HG03159 (cell line): ENCODE results near the gene SUN1.
A peak's percentile ranks its signal among the peaks of the same experiment; 100 is the strongest.
"Not testable (repeated sequence)": the region's sequence is repeated elsewhere in the genome, so short reads cannot be mapped to it uniquely, and the experiment has no call there.

ENCODE experiments used
- ATAC-seq: cut with Tn5 transposase; IDR thresholded peaks from one replicate; pipeline ENCODE4 v1.9.1; 2021; ENCODE audit warnings: mild to moderate bottlenecking, moderate library complexity; ENCODE audit not compliant: unreplicated experiment

The SUN1 gene, protein sequence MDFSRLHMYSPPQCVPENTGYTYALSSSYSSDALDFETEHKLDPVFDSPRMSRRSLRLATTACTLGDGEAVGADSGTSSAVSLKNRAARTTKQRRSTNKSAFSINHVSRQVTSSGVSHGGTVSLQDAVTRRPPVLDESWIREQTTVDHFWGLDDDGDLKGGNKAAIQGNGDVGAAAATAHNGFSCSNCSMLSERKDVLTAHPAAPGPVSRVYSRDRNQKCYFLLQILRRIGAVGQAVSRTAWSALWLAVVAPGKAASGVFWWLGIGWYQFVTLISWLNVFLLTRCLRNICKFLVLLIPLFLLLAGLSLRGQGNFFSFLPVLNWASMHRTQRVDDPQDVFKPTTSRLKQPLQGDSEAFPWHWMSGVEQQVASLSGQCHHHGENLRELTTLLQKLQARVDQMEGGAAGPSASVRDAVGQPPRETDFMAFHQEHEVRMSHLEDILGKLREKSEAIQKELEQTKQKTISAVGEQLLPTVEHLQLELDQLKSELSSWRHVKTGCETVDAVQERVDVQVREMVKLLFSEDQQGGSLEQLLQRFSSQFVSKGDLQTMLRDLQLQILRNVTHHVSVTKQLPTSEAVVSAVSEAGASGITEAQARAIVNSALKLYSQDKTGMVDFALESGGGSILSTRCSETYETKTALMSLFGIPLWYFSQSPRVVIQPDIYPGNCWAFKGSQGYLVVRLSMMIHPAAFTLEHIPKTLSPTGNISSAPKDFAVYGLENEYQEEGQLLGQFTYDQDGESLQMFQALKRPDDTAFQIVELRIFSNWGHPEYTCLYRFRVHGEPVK

DNA sequence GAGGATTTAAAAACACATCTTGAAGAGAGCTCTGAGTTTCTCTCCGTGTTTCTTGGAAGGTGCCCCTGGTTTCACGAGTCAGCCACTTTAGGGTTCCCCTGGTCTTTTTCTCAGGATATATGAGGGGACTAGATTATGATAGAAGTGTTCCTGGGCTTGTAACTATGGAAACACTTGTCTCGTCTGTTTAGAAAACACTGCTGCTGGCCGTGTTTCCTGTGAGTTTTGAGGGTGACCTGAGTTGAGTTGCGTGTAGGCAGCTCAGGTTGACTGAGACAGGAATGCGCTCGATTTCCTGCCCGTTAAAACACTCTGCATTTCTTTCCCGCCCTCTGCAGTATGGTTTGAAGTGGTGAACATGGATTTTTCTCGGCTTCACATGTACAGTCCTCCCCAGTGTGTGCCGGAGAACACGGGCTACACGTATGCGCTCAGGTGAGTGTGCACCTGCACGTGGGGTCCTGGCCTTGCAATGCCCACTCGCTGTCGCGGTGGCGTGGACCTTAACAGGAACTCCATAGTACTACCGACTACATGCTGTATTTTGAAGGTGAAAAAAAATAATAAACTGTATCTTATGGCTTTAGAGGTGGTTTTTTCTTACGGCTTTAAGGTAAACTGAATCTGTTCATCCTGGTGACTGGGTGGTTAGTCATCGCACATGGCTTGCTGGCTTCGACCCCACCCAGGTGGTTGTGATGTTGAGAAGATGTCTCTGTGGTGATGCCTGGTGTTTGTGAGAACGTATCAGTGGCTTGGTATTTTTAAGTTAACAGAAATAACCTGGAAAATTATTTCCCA is at the start of gene SUN1:
Gene SUN1, plus strand, starts transcription at position 310 of the 801 bp plus-strand sequence. Its CDS starts 49 bp downstream, at position 359.
- peak; percentile 54 for ATAC-seq

DNA sequence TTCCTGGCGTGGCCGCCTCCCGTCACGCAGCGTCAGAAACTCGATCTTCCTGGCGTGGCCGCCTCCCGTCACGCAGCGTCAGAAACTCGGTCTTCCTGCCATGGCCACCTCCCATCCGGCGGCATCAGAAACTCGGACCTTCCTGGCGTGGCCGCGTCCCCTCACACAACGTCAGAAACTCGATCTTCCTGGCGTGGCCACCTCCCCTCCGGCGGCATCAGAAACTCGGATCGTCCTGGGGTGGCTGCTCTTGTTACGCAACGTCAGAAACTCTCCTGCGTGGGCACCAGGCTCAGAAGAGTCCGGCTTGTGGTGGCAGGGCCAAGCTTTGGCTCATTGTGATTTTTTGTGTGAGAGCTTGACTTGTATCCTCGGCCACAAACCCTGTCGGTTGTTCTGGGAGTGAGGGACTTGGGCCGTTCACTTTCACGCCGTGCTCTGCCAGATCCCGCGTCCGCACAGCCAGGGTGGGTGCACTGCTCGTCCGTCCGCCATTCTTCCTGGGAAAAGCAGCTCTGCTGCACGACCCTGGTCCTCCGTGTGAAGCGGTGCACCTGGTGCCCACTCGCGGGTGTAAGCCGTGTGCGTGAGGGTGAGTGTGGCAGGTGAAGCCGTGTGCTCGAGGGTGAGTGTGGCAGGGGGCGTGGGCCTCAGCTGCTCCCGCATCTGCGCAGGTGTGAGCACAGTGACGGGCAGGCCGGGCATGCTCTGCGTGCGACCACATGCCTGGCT is 49.4 kb upstream of the SUN1 start:
- ATAC-seq: no peak

DNA sequence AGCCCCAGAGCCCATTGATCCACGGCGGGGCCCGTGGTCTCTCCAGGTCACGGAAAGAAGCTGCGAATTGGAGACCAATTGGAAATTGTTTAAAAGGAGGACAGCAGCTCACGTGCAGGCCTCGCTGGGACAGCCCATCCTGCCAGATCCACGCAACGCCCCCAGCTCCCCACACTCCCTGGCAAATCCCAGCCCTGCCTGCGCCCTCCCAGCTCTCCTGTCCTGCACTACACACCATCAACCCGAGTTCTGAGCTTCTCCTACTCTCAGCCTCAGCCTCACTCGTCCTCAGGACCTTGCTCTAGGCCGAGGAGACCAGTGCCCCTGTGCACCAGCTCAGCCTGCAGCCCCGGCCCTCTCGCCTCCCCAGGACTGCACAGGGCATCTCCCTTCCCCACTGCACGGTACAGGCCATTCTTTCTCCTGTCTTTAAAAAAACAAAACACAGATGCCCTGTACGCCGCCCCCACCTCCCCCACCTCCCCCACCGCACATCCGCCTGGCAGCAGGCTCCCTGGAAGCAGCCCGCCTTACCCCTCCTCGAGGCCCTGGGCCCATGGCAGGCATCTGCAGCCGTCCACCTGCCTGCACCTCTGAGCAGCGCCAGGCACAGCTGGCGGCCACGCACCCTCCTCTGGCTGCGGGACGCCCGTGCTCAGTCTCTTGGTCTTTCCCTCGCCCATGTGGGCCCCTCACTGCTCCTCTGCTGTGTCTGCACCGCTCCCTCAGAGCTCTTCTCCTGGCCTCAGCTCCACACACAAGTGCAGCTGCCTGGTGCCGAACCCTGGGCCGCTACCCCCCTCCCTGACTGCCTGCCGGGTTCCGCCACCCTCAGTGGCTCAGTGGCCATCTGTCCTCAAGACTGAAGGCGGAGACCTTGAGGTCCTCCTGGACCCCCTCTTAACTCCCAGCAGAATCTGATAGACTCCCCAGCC is 48.5 kb upstream of the SUN1 start:
- ATAC-seq: no peak

DNA sequence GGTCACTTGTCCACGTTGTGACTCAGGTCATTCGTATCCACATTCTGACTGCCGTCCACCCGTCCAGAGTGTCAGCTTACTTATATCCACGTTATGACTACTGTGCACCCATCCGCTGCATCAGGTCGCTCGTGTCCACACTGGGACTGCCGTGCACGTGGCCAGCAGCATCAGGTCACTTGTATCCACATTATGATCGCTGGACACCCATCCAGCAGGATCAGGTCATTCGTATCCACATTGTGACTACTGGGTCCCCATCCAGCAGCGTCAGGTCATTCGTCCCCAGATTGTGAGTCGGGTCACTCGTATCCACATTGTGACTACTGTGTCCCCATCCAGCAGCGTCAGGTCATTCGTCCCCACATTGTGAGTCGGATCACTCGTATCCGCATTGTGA is 47.3 kb upstream of the SUN1 start:
- no peak for ATAC-seq

DNA sequence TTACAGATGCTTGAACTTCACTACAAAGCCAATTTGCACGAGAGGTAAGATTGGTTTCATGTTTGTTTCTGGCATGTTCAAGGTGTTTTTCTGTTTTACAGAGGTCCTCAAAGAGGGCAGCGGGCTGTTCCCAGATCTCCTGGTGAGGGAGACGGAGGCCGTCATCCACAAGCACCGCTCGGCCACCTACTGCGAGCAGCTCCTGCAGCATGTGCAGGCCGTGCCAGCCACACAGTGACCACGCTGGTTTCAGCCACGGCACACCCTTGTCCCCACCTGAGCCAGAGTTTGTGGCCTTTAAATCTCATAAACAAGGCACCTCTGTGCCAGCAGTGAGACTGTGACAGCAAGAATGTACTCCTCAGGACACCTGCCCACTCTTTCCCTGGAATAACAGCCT is 46.9 kb upstream of the SUN1 start:
- ATAC-seq: no peak

DNA sequence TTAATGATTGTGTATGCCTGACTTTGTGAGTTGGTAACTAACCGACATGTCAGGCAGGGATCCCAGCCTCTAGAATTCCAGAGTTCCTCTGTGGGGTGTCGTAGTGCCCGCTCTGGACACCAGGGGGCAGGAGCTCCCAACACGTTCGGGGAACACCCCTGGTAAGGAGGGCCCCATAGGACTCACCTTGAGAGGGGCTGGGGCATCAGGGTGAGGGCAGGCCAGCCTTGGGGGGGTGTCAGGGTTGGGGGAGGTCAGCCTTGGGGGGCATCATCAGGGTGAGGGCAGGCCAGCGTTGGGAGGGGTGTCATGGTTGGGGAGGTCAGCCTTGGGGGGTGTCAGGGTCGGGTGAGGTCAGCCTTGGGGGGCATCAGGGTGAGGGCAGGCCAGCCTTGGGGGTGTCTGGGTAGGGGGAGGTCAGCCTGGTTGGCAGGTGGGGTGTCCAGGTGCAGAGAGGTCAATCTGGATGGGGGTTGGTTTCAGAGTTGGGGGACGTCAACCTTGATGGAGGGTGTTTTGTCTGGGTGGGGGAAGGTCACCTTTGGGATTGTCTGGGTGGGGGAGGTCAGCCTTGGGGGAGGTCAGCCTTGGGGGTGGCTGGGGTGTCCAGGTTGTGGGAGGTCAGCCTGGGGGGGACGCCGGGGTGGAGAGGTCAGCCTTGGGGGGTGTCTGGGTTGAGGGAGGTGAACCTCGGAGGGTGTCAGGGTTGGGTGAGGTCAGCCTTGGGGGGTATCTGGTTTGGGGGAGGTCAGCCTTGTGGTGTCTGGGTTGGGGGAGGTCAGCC is 45.6 kb upstream of the SUN1 start:
- no peak for ATAC-seq

DNA sequence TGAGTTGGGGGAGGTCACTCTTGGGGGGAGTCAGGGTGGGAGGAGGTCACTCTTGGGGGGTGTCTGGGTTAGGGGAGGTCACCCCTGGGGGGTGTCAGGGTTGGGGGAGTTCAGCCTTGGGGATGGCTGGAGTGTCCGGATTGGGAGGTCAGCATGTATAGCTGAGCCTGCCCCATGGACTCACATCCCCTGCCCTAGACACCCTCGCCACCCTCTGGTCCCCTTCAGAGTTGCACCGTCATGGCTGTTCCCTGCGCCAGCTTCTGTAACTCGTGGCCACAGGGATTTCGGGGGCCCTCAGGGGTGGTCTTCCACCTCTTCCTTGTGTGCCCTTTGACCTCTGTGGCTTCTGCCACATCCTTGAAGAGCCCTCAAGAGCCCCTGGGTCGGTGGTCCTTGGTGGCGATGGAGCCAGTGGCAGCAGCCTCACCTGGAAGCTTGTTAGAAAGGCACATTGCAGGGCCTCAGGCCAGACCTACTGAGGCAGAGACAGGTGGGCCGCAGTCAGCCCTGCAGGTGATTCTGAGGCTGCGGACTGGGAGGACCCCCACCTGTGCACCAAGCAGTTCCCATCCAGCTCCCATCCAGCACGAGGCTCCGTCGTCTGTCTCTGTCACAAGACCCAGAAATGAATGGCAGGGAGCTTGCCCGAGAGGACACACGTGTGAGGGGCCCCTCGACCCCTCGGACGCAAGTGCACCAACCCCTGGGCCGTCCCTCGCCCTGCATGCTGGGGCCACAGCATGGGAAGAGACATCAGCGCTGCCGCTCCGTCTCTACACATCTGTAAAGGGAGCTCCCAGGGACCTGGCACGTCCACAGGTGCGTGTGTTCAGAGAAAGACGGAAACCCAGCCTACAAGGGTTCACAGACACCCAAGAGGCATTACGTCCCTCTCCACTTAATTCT is 44.7 kb upstream of the SUN1 start:
- ATAC-seq: no peak

DNA sequence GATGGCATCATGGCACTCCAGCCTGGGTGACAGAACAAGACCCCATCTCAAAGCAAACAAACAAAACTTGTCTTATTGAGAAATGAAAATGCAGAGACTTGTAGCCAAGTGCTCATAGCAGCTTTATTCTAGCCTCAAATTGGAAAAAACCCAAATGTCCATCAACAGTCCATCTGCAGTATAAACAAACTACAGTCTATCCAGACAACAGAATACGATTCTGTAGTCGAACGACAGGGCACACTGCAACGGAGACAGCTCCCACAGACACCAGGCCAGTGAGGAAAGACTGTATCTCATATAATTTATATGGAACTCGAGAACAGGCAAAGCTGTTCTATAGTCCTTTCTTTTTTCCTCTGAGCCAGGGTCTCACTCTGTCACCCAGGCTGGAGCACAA is 40.8 kb upstream of the SUN1 start:
- ATAC-seq: no peak

DNA sequence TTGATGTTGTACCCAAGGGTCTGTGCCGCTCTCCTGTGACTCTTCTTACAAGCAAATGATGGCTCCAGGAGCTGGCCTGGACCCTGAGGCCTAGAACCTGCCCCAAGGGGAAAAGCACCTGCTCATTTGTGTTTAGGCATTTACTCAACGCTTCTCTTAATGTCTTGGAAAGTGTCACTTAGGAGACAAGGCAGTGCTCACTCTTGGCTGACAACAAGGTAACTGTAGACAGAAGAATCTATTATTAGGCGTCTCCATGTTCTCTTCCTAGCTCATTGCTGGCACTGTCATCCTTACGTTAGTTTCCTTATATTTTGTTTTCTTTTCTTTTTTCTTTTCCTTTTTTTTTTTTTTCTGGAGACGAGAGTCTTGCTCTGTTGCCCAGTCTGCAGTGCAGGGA is 38.1 kb upstream of the SUN1 start:
- no peak for ATAC-seq

DNA sequence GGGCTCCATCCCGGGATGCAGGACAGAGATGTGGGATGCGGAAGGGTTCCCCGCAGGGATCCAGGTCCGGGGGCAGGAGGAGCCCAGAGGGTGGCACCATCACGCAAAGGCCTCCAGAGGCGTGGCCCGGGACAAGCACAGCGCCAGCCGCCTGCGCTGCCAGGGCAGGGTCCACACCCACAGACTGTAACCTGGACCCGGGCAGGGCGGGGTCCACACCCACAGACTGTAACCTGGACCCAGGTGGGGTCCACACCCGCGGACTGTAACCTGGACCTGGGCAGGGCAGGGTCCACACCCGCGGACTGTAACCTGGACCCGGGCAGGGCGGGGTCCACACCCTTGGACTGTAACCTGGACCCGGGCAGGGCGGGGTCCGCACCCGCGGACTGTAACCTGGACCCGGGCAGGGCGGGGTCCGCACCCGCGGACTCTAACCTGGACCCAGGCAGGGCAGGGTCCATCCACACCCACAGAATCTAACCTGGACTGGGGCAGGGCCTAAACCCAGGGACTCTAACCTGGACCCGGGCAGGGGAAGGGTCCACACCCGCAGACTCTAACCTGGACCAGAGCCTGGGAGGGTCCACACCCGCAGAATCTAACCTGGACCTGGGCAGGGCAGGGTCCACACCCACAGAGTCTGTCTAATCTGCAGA is 37.5 kb upstream of the SUN1 start:
- no peak for ATAC-seq

DNA sequence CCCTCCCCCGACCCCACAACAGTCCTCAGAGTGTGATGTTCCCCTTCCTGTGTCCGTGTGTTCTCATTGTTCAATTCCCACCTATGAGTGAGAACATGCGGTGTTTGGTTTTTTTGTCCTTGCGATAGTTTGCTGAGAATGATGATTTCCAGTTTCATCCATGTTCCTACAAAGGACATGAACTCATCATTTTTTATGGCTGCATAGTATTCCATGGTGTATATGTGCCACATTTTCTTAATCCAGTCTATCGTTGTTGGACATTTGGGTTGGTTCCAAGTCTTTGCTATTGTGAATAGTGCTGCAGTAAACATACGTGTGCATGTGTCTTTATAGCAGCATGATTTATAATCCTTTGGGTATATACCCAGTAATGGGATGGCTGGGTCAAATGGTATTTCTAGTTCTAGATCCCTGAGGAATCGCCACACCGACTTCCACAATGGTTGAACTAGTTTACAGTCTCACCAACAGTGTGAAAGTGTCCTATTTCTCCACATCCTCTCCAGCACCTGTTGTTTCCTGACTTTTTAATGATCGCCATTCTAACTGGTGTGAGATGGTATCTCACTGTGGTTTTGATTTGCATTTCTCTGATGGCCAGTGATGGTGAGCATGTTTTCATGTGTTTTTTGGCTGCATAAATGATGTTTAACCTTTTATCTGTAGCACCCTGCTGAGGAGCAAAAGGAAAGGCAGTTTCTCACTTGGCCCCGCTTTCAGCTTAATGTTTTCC is 35.7 kb upstream of the SUN1 start:
- not testable (repeated sequence) for ATAC-seq

DNA sequence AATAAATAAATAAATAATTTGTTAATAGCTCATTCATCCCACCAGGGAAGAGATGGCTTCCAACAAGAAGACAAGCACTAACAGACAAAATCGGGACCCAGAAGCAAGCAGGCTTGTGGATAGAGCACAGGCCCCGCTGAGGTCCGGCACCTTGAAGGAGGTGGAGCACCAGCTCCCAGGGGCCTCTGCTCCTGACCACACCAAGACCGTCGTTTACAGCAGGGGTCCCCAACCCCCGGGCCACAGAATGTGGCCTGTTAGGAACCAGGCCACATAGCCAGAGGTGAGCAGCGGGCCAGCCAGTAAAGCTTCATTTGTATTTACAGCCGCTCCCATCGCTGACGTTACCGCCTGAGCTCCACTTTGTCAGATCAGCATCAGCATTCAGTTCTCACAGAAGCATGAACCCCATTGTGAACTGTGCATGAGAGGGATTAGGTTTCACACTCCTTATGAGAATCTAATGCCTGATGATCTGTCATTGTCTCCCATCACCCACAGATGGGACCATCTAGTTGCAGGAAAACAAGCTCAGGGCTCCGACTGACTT is 33.3 kb upstream of the SUN1 start:
- no peak for ATAC-seq

DNA sequence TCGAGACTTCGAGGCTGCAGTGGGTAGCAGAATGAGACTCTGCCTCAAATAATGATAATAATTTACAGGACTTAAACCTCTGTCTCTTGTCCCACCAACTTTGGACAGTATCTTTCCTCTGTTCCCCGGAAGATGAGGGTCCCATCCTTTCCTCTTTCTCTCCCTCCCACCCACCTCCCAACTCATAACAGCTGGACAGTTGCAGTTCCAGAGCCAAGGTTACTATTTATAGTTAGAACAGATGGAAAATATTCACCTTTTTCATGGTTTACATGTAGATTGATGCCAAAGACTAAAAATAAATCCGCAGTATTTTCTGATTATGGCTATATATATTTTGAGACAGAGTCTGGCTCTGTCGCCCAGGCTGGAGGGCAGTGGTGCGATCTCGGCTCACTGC is 31.6 kb upstream of the SUN1 start:
- ATAC-seq: no peak

DNA sequence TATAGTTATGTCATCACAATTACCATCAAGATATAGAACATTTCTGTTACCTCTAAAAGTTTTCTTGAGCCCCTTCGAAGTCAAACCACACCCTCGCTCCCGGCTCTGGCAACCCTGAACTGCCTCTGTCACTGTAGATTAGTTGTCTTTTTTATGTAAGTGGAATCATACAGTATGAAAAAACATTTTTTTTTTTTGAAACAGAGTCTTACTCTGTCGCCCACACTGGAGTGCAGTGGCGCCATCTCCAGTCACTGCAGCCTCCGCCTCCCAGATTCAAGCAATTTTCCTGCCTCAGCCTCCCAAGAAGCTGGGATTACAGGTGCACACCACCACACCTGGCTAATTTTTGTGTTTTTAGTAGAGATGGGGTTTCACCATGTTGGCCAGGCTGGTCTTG is 30.9 kb upstream of the SUN1 start:
- not testable (repeated sequence) for ATAC-seq

DNA sequence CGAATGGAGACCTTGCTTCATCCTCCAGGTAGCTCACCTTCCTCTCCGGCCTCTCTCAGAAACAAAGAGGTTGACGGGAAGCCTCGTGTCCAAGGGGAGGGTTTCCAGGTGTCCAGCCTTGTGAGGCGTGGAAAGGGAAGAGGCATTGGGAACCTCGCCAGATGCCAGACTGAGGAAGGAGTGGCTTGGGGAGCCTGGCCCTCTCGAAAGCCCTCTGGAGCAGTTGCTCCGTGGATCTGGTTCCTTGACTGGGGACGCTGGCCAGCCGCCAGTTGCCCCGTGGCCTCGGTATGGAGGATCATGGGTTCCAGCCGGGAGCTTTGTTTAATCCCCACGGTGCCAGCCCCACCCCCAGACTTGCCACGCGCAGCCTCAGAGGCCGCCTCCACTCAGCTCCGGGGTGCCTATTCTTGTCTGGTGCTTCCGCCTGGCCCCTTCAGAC is 30.3 kb upstream of the SUN1 start:
- no peak for ATAC-seq

DNA sequence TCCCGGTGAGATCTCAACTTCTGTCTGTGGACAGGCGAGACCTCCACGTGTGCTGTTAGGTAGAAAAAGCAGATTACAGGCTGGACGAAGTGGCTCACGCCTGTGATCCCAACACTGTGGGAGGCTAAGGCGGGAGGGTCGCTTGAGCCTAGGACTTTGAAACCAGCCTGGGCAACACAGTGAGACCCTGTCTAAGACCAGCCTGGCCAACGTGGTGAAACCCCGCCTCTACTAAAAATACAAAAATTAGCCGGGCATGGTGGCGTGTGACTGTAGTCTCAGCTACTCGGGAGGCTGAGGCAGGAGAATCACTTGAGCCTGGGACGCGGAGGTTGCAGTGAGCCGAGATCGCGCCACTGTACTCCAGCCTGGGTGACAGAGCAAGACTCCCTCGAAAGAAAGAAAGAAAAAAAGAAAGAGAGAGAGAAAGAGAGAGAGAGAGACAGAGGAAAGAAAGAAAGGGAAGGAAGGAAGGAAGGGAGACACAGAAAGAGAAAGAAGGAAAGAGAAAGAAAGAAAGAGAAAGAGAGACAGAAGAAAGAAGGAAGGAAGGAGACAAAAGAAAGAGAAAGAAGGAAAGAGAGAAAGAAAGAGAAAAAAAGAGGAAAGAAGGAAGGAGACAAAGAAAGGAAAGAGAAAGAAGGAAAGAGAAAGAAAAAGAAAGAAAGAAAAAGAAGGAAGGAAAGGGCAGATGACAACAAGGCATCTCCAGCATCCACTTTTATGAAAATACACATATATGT is 29.6 kb upstream of the SUN1 start:
- ATAC-seq: no peak
